ENCODE data around the gene CD84.

DNA sequence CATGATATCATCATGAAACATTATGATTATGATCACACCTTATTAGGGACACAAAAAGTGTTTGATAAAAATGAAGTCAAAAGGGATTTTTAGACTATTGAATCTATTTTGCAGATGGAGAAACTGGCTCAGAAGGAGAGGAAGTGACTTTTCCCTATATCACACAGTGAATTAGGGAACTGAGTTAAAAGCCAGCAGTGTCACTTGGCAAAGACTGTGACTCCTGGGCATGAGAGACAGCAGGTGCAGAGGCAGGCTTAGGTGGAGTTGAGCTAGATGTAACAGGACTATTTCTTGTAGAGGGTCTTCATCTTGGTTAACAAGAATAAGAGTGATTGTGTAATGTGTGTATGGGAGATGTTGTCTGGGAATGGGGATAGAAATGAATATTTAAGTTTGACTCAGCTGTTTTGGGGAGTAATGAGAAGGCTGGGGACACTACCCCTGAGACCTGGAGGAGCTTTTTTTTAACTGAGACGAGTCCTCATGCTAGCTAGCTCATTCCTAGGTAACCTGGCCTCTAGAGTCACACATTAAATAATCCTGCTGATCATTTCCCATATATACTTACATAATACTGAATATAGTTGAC, 1.0 kb upstream of the CD84 start:
- TF ChIP-seq, protein P1, sequence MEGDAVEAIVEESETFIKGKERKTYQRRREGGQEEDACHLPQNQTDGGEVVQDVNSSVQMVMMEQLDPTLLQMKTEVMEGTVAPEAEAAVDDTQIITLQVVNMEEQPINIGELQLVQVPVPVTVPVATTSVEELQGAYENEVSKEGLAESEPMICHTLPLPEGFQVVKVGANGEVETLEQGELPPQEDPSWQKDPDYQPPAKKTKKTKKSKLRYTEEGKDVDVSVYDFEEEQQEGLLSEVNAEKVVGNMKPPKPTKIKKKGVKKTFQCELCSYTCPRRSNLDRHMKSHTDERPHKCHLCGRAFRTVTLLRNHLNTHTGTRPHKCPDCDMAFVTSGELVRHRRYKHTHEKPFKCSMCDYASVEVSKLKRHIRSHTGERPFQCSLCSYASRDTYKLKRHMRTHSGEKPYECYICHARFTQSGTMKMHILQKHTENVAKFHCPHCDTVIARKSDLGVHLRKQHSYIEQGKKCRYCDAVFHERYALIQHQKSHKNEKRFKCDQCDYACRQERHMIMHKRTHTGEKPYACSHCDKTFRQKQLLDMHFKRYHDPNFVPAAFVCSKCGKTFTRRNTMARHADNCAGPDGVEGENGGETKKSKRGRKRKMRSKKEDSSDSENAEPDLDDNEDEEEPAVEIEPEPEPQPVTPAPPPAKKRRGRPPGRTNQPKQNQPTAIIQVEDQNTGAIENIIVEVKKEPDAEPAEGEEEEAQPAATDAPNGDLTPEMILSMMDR (IDR thresholded peaks at IDR 0.05) = no peak
- no peak for TF ChIP-seq POLR2A (IDR thresholded peaks at IDR 0.05)

Measured in heart left ventricle (tissue), 13 donors.